GM12878 (cell line): Measurements from ENCODE around the gene ADAMTSL3.

Source experiments
- CHD4 ChIP-seq: fragments of 200-600 bp; sonication (generic); IDR thresholded peaks from 2 replicates; pipeline ENCODE4 v1.6.1; 2016; ENCODE audit warnings: mild to moderate bottlenecking
- TF ChIP-seq, protein P1 (sequence below), 3 experiments: IDR thresholded peaks in 2 of 3; conservative IDR thresholded peaks in 1 of 3; 2 replicates each; pipeline ENCODE4 v1.5.1; 2011; ENCODE audit warnings: low read depth in 3 of 3, low read length in 3 of 3, mild to moderate bottlenecking in 3 of 3, control low read depth in 2 of 3, moderate library complexity in 2 of 3, inconsistent platforms in 1 of 3, mixed read lengths in 1 of 3; ENCODE audit not compliant: control insufficient read depth in 2 of 3, insufficient read depth in 1 of 3; ENCODE audit errors: extremely low read depth in 1 of 3

DNA sequence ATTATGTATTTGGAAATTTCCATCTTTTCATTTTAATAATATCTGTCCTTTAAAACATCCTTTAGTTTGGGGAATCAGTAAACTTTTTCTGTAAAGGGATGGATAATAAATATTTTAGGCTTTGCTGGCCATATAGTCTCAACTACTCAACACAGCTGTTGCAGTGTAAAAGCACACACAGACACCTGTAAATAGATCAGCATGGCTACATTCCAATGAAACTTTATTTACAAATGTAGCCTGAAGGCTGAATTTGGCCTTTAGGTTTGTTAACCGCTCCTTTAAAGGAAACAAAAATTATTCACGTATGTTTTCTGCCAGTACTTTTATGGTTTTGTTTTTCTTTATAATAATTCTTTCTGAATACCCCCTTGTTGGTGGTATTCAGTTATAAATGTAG, 184.8 kb downstream of the ADAMTSL3 start:
- TF ChIP-seq, protein P1, sequence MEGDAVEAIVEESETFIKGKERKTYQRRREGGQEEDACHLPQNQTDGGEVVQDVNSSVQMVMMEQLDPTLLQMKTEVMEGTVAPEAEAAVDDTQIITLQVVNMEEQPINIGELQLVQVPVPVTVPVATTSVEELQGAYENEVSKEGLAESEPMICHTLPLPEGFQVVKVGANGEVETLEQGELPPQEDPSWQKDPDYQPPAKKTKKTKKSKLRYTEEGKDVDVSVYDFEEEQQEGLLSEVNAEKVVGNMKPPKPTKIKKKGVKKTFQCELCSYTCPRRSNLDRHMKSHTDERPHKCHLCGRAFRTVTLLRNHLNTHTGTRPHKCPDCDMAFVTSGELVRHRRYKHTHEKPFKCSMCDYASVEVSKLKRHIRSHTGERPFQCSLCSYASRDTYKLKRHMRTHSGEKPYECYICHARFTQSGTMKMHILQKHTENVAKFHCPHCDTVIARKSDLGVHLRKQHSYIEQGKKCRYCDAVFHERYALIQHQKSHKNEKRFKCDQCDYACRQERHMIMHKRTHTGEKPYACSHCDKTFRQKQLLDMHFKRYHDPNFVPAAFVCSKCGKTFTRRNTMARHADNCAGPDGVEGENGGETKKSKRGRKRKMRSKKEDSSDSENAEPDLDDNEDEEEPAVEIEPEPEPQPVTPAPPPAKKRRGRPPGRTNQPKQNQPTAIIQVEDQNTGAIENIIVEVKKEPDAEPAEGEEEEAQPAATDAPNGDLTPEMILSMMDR (IDR thresholded peaks at IDR 0.05 in 2 of 3, conservative IDR thresholded peaks at IDR 0.05 in 1 of 3; ENCODE audit: control insufficient read depth in 2 of 3, extremely low read depth in 1 of 3, insufficient read depth in 1 of 3, low read depth in 3 of 3, low read length in 3 of 3) = no peak
- TF ChIP-seq CHD4 = no peak
